Activated naive CD4-positive, alpha-beta T cell treated with anti-CD3 and anti-CD28 coated beads, Interleukin-2, amount 50 U/mL, for 72 hours (primary cell): Measurements from ENCODE around the gene B4GALNT3. TPM values are rescaled to one million over a fixed set of nuclear protein-coding genes. Genes with fewer than 3 reads are reported as not detected.

Source experiments
- ATAC-seq, 2 donors: fragments of 150-1000 bp; cut with Tn5 transposase; 2 replicates each; pipeline ENCODE4 v1.10.0; 2021; ENCODE audit warnings: mild to moderate bottlenecking in 2 of 2, moderate library complexity in 2 of 2
- DNase-seq, 2 donors: peaks; one replicate each; pipeline ENCODE4 v3.0.0; 2021 to 2022; ENCODE audit warnings: low spot score in 2 of 2
- H3K27ac Mint-ChIP-seq, 2 donors: one replicate each; pipeline ENCODE4 v1.8.0; 2022; ENCODE audit warnings: mild to moderate bottlenecking in 2 of 2, mixed read lengths in 2 of 2
- H3K36me3 Mint-ChIP-seq, 2 donors: one replicate each; pipeline ENCODE4 v1.8.0; 2022; ENCODE audit warnings: mixed read lengths in 2 of 2
- H3K9me3 Mint-ChIP-seq, 2 donors: one replicate each; pipeline ENCODE4 v1.8.0; 2022; ENCODE audit warnings: mixed read lengths in 2 of 2
- total RNA-seq, 2 donors: library from RNA; stranded (reverse); gene quantifications; one replicate each; pipeline ENCODE4 v1.2.3, GENCODE V29; 2022

Gene B4GALNT3
- total RNA-seq, 2 donors from 2014 or later: 1.8 to 3.8 TPM

DNA sequence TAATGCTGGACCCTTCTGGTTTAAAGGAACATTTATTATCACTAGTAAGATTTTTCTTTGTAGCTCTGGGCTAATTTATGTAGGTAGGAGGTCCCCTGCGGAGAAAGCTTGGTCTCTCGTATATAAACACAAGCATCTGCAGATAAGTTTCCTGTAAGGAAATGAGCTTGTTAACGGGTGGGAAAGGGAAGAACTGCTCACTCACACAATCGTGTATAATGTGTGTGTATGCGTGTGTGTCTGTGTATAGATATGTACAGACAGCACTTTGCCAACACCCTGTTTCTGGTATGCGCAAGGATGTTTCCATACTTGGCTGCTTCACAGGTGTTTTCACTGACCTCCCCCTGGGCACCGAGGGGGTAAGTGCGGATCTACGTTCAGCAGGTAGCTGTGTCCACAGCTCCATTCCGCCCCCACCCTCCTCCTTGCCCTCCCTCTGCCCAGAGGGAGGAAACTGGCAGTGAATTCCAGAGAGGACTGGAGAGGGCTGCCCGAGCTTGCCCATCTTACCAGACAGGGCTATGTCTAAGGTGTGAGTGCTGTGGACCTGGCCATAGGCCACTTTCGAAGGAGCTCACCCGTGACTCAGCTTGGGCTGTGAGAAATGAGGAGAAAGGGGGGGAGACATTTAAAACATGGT lies 138.3 kb downstream of the B4GALNT3 start:
- no peaks in the 10 kb centered on the region for H3K9me3 Mint-ChIP-seq
- DNase-seq (no peak), ATAC-seq (no peak)
- no peaks in the 10 kb centered on the region for H3K36me3 Mint-ChIP-seq
- no peak overlapping the region for H3K27ac Mint-ChIP-seq

DNA sequence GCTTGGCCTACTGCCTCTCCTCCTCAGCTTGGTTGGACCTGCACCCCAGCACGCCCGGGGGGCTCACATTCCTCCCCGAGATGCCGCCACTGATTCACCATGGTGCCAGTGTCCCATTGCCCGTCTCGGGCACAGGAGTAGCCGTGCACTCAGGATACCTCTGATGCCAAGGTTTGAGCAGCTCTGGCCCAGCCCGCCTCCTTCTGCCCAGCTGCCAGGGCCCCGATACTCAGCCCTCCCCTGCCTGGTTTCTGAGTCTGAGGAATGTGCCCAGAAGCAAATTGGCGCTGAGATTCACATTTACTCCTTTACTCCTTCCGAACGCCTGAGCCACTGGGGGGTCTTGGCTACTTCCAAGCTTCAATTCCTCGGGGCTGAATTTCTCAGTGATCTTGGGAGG lies 140.0 kb downstream of the B4GALNT3 start:
- Mint-ChIP-seq H3K36me3 (no peaks in the 10 kb centered on the region), H3K9me3 (no peaks in the 10 kb centered on the region), H3K27ac (no peak overlapping the region)
- ATAC-seq: no peak
- no peak for DNase-seq

DNA sequence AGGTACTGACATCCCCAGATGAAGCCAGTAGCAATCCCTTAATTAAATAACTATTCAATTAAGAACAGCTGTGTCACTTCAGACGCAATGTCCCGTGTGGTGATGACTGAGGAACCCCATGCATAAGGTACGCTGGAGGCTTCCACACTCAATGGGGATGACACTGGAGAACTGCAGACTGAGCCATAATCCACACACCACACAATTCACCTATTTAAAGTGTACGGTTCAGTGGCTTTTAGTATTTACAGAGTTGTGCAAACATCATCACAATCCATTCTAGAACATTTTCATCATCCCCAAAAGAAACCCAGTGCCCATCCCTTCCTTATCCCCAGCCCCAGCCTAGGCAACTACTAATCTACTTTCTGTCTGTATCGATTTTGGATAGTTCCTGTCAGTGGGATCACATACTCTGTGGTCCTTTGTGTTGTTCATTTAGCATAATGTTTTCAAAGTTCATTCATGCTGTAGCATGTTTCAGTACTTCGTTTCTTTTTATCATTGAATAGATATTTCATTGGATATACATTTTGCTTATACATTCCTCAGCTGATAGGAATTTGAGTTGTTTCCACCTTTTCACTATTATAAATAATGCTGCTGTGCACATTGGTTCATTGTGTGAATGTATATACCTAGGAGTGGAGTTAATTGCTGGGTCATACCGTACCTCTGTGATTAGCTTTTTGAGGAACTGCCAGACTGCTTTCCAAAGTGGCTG lies 142.4 kb downstream of the B4GALNT3 start:
- H3K27ac Mint-ChIP-seq: no peak overlapping the region
- ATAC-seq (no peak), DNase-seq (no peak)
- no peaks in the 10 kb centered on the region for H3K9me3 Mint-ChIP-seq
- H3K36me3 Mint-ChIP-seq: no peaks in the 10 kb centered on the region

DNA sequence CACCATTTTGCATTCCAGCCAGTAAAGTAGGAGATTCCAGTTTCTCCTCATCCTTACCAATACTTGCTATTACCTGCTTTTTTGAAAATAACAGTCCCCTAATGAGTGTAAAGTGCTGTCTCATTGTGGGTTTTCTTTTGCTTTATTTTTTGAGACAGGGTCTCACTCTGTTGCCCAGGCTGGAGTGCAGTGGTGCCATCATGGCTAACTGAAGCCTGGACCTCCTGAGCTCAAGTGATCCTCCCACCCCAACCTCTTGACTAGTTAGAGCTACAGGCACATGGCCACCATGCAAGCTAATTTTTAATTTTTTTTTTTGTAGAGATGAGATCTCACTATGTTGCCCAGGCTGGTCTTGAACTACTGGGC lies 142.9 kb downstream of the B4GALNT3 start:
- Mint-ChIP-seq H3K36me3 (no peaks in the 10 kb centered on the region), H3K27ac (no peak overlapping the region), H3K9me3 (no peaks in the 10 kb centered on the region)
- ATAC-seq (no peak), DNase-seq (no peak)

DNA sequence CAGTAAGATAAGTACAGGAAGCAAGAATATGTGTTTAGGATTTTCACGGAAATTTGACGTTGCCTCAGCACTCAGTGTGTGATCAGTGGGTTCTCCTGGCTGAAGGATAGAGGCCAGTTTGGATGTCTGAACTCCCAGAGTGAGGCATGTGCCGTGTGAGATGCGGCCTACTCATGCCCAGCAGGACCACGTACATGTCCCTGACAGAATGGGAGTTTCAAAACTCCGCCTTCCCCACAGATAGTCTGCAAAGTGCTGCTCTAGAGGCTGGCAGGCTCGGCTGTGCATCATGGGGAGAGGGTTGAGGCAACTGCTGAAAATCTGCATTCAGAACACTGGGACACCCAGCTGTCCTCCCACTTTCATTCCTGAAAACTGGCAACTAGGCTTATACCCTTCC lies 145.2 kb downstream of the B4GALNT3 start:
- no peak overlapping the region for H3K27ac Mint-ChIP-seq
- no peak for DNase-seq
- ATAC-seq: no peak
- H3K9me3 Mint-ChIP-seq: no peaks in the 10 kb centered on the region
- no peaks in the 10 kb centered on the region for H3K36me3 Mint-ChIP-seq

DNA sequence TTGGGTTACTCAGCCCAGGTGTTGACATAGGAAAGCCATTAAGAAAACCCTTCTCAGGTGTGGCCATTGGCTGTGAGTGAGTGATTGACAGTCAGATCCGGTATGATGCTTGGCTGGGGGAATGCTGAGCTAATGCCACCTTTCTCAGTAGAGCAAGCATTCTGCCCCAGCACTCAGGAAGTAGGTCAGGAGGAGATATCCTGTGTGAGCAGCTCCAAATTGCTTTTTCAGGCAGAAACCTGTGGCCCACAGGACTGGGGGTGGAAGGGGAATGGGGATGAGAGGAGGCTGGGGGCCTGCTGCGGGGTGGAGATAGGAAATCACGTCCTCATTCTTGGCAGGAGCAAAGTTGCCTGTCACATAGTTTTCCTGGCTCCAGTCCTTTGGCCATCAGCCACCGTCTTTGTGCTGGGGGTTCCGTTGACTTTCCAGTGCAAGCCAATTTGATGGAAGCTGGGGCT lies 147.8 kb downstream of the B4GALNT3 start:
- no peaks in the 10 kb centered on the region for H3K36me3 Mint-ChIP-seq
- no peak overlapping the region for H3K27ac Mint-ChIP-seq
- H3K9me3 Mint-ChIP-seq: no peaks in the 10 kb centered on the region
- DNase-seq (no peak), ATAC-seq (no peak)

DNA sequence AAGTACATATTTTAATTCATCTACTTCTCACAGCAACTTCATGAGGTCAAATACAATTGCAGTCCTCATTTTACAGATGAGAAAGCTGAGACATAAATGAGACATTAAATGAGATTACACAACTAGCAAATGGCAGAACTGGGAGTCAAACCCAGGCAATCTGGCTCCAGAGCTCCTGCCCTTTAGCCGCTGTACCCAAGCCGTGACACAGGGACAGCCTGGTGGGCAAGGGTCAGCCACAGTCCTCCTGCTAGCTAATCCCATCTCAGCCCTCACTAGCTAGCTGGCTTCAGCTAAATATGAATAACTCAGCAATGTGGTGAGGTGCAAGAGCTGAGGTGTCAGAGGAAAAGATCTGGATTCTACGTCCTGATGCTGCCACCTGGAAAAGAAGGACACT lies 148.7 kb downstream of the B4GALNT3 start:
- no peaks in the 10 kb centered on the region for H3K9me3 Mint-ChIP-seq
- DNase-seq (no peak), ATAC-seq (no peak)
- H3K27ac Mint-ChIP-seq: no peak overlapping the region
- no peaks in the 10 kb centered on the region for H3K36me3 Mint-ChIP-seq

DNA sequence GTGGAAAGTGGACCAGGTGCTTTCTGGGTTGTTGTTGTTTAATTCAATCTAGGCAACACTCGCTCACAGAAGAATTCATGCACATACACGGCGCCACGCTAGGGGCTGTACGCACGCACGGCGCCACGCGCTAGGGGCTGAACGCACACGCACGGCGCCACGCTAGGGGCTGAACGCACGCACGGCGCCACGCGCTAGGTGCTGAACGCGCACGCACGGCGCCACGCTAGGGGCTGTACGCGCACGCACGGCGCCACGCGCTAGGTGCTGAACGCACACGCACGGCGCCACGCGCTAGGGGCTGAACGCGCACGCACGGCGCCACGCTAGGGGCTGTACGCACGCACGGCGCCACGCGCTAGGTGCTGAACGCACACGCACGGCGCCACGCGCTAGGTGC lies 149.2 kb downstream of the B4GALNT3 start:
- Mint-ChIP-seq H3K27ac (no peak overlapping the region), H3K36me3 (no peaks in the 10 kb centered on the region), H3K9me3 (no peaks in the 10 kb centered on the region)
- ATAC-seq: no peak
- DNase-seq: no peak

DNA sequence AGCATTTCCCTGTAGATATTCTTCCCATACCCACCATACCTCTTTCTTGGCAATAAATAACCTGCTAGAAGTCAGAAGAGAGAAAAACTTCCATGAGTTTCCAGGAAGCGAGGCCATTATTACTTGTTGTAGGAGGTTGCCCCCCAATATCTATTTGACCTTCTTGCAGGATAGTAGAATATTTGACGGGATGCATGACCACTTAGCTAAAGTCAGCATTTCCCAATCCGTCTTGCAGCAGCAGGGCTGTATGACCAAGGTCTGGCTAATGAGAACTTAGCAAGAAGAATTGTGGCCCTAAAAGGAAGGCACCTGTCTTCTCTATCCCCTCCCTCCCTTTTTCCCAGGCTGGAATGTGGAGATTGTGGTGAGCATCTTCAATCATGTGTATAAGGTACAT lies 152.0 kb downstream of the B4GALNT3 start:
- no peak for ATAC-seq
- Mint-ChIP-seq H3K36me3 (no peaks in the 10 kb centered on the region), H3K9me3 (no peaks in the 10 kb centered on the region), H3K27ac (peak overlapping the region in 1 of 2 donors; percentile 20)
- DNase-seq: no peak

DNA sequence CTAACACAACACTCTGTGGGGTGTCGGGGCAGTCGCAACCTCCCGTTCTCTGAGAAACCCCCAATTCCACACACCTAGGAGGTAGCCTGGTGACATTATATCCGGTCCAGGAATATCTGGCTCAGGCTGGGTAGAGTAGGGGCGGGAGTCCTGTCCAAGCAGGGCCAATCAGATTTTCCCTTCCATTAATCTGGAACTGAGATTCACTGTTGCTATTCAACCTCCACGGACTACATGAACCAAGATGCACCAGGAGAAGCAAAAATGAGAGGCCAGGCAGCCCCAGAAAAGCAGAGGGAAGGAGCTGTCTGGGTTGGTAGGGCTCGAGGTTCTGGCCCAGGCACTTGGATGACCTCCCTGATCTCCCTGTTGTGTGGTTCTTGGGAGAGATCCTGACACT lies 152.6 kb downstream of the B4GALNT3 start:
- Mint-ChIP-seq H3K36me3 (no peaks in the 10 kb centered on the region), H3K9me3 (no peaks in the 10 kb centered on the region), H3K27ac (no peak overlapping the region)
- DNase-seq (no peak), ATAC-seq (no peak)

DNA sequence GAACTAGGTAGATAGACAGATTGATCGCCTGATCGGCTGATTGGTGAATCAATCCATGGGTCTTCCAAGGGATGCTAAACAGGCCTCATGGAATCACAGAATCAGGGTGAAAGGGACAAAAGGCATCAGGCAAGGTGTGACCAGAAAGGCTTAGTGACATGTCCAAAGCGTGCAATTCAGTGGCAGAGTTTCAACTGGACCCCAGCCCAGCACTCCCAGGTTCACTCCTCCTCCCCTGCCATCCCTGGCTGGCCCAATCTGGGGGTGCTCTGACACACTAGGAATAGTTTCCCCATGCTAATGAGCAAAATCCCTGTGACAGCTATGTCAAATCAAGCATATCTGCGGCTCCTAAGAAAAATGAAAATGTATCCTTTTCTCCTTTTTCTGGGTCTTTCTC lies 153.1 kb downstream of the B4GALNT3 start:
- H3K9me3 Mint-ChIP-seq: no peaks in the 10 kb centered on the region
- no peak for ATAC-seq
- no peak for DNase-seq
- H3K27ac Mint-ChIP-seq: no peak overlapping the region
- no peaks in the 10 kb centered on the region for H3K36me3 Mint-ChIP-seq

Other genes with a start within 250 kb of the B4GALNT3 start
- not detected for gene SLC6A12, start 245.8 kb upstream of the B4GALNT3 start, total RNA-seq
- not detected for gene SLC6A13, start 197.1 kb upstream of the B4GALNT3 start, total RNA-seq
- 10 to 100 TPM; 85.9 to 86.1 TPM for gene KDM5A, start 70.6 kb upstream of the B4GALNT3 start, total RNA-seq
- 10 to 100 TPM; 18.1 to 21.3 TPM for gene CCDC77, start 58.3 kb upstream of the B4GALNT3 start, total RNA-seq
- gene NINJ2, start 203.5 kb downstream of the B4GALNT3 start, total RNA-seq: 1 to 10 TPM; 1.4 to 6.1 TPM